WTC11 (cell line): Measurements from ENCODE around the gene SPTBN4. TPM values are rescaled to one million over a fixed set of nuclear protein-coding genes. Genes with fewer than 3 reads are reported as not detected.

ENCODE experiments used
- ATAC-seq: fragments of 200-7000 bp; cut with Tn5 transposase; 2 replicates; pipeline ENCODE4 v1.10.0; 2021; ENCODE audit warnings: mild to moderate bottlenecking, moderate library complexity
- CTCF ChIA-PET: fragments of 300-600 bp; sonication (Branson Sonifier 250); formaldehyde crosslinking; loops from one replicate; lab custom pipeline; 2021; ENCODE audit warnings: antibody characterized with exemption; lab: Charles Lee
- POLR2A ChIA-PET: fragments of 350-600 bp; sonication (Branson Sonifier 250); formaldehyde crosslinking; loops from one replicate; lab custom pipeline; 2021; ENCODE audit warnings: antibody characterized with exemption; lab: Charles Lee
- DNase-seq: peaks from one replicate; pipeline ENCODE4 v3.0.0; 2021; ENCODE audit warnings: low spot score
- H3K27ac Mint-ChIP-seq: 2 replicates; pipeline ENCODE4 v1.8.0; 2021; ENCODE audit warnings: mixed read lengths
- H3K27me3 Mint-ChIP-seq: 2 replicates; pipeline ENCODE4 v1.8.0; 2021; ENCODE audit warnings: low read depth, mild to moderate bottlenecking, moderate library complexity, mixed read lengths
- H3K36me3 Mint-ChIP-seq: 2 replicates; pipeline ENCODE4 v1.8.0; 2021; ENCODE audit warnings: mixed read lengths
- H3K4me1 Mint-ChIP-seq: 2 replicates; pipeline ENCODE4 v1.8.0; 2022; ENCODE audit warnings: mixed read lengths
- H3K4me3 Mint-ChIP-seq: 2 replicates; pipeline ENCODE4 v1.8.0; 2021; ENCODE audit warnings: mild to moderate bottlenecking, moderate library complexity, mixed read lengths
- H3K9me3 Mint-ChIP-seq: 2 replicates; pipeline ENCODE4 v1.8.0; 2021; ENCODE audit warnings: mixed read lengths
- ATF1 ChIP-seq: sonication (generic); formaldehyde crosslinking; IDR thresholded peaks from 2 replicates; pipeline ENCODE4 v1.8.1; 2023; ENCODE audit warnings: mild to moderate bottlenecking, moderate library complexity, missing genetic modification reagents
- E2F1 ChIP-seq: sonication (generic); formaldehyde crosslinking; IDR thresholded peaks from 2 replicates; pipeline ENCODE4 v1.8.0; 2022; ENCODE audit warnings: mild to moderate bottlenecking, missing genetic modification reagents
- E2F5 ChIP-seq: sonication (generic); formaldehyde crosslinking; IDR thresholded peaks from 2 replicates; pipeline ENCODE4 v1.8.1; 2022; ENCODE audit warnings: mild to moderate bottlenecking, moderate library complexity, missing genetic modification reagents
- ETV6 ChIP-seq: sonication (generic); formaldehyde crosslinking; IDR thresholded peaks from 2 replicates; pipeline ENCODE4 v1.8.1; 2022; ENCODE audit warnings: mild to moderate bottlenecking, missing genetic modification reagents
- FOXK1 ChIP-seq: sonication (generic); formaldehyde crosslinking; IDR thresholded peaks from 2 replicates; pipeline ENCODE4 v1.8.0; 2022; ENCODE audit warnings: mild to moderate bottlenecking, moderate library complexity, missing genetic modification reagents
- FOXP1 ChIP-seq: sonication (generic); formaldehyde crosslinking; IDR thresholded peaks from 2 replicates; pipeline ENCODE4 v1.8.0; 2022; ENCODE audit warnings: missing genetic modification reagents, mild to moderate bottlenecking, moderate library complexity, borderline replicate concordance
- FOXP4 ChIP-seq: sonication (generic); formaldehyde crosslinking; IDR thresholded peaks from 2 replicates; pipeline ENCODE4 v1.8.0; 2022; ENCODE audit warnings: mild to moderate bottlenecking, missing genetic modification reagents
- HMGXB4 ChIP-seq: sonication (generic); formaldehyde crosslinking; IDR thresholded peaks from 2 replicates; pipeline ENCODE4 v1.8.1; 2023; ENCODE audit warnings: mild to moderate bottlenecking, moderate library complexity, missing genetic modification reagents
- MAX ChIP-seq: sonication (generic); formaldehyde crosslinking; IDR thresholded peaks from 2 replicates; pipeline ENCODE4 v1.8.0; 2022; ENCODE audit warnings: mild to moderate bottlenecking, missing genetic modification reagents
- MLX ChIP-seq: sonication (generic); formaldehyde crosslinking; IDR thresholded peaks from 2 replicates; pipeline ENCODE4 v1.8.1; 2023; ENCODE audit warnings: mild to moderate bottlenecking, missing genetic modification reagents, moderate library complexity
- MYBL2 ChIP-seq: sonication (generic); formaldehyde crosslinking; IDR thresholded peaks from 2 replicates; pipeline ENCODE4 v1.8.1; 2023; ENCODE audit warnings: mild to moderate bottlenecking, moderate library complexity, missing genetic modification reagents
- RELA ChIP-seq: sonication (generic); formaldehyde crosslinking; IDR thresholded peaks from 2 replicates; pipeline ENCODE4 v1.8.1; 2022; ENCODE audit warnings: missing genetic modification reagents, mild to moderate bottlenecking, borderline replicate concordance
- RORB ChIP-seq: fragments of 250-450 bp; sonication (Bioruptor Pico); IDR thresholded peaks from 2 replicates; pipeline ENCODE4 v1.9.0; 2021; ENCODE audit warnings: mild to moderate bottlenecking
- SP1 ChIP-seq: sonication (generic); formaldehyde crosslinking; conservative IDR thresholded peaks from 2 replicates; pipeline ENCODE4 v1.8.1; 2022; ENCODE audit warnings: missing genetic modification reagents
- TP53 ChIP-seq: sonication (generic); formaldehyde crosslinking; IDR thresholded peaks from 2 replicates; pipeline ENCODE4 v1.8.1; 2023; ENCODE audit warnings: mild to moderate bottlenecking, missing genetic modification reagents
- ZBTB21 ChIP-seq: sonication (generic); formaldehyde crosslinking; IDR thresholded peaks from 2 replicates; pipeline ENCODE4 v1.8.1; 2023; ENCODE audit warnings: mild to moderate bottlenecking, missing genetic modification reagents, borderline replicate concordance
- ZBTB43 ChIP-seq: sonication (generic); formaldehyde crosslinking; IDR thresholded peaks from 2 replicates; pipeline ENCODE4 v1.8.1; 2023; ENCODE audit warnings: mild to moderate bottlenecking, missing genetic modification reagents
- ZNF138 ChIP-seq: sonication (generic); formaldehyde crosslinking; conservative IDR thresholded peaks from 2 replicates; pipeline ENCODE4 v1.8.1; 2022; ENCODE audit warnings: mild to moderate bottlenecking, moderate library complexity, missing genetic modification reagents
- ZNF219 ChIP-seq: sonication (generic); formaldehyde crosslinking; IDR thresholded peaks from 2 replicates; pipeline ENCODE4 v1.8.0; 2023; ENCODE audit warnings: missing genetic modification reagents, mild to moderate bottlenecking, borderline replicate concordance
- ZNF532 ChIP-seq: fragments of 250-450 bp; sonication (Bioruptor Pico); IDR thresholded peaks from 2 replicates; pipeline ENCODE4 v1.9.0; 2021; ENCODE audit warnings: mild to moderate bottlenecking, borderline replicate concordance
- total RNA-seq: library from RNA; stranded (reverse); gene quantifications from 3 replicates; pipeline ENCODE4 v1.2.3, GENCODE V29; 2021

Gene SPTBN4
- total RNA-seq, 1 experiment from 2014 or later = 2.8 TPM

GRCh38 chr19:40553885-40554857 lies 87.4 kb downstream of the SPTBN4 start:
- TF ChIP-seq RELA (CRISPR knock-in tag) = 0 out of 2 replicates have a peak, but pooled peaks have one; percentile 47
- peak; percentile 23; the same call in 1 of the 2 replicates for TF ChIP-seq SP1
- peak; percentile 91 for TF ChIP-seq TP53 (CRISPR knock-in tag)
- peak; percentile 79; the same call in 1 of the 2 replicates for TF ChIP-seq FOXP4 (CRISPR knock-in tag)
- peak; percentile 73 for TF ChIP-seq FOXK1 (CRISPR knock-in tag)
- peak; percentile 34; the same call in 1 of the 2 replicates for TF ChIP-seq ZBTB43 (CRISPR knock-in tag)
- no peak for TF ChIP-seq ATF1 (CRISPR knock-in tag)
- TF ChIP-seq MYBL2 = peak; percentile 74; the same call in 1 of the 2 replicates
- TF ChIP-seq ZNF532 (CRISPR knock-in tag) = no peak
- TF ChIP-seq ETV6 (CRISPR knock-in tag) = 0 out of 2 replicates have a peak, but pooled peaks have one; percentile 42
- no peak for TF ChIP-seq RORB (CRISPR knock-in tag)
- peak; percentile 87 for TF ChIP-seq E2F5 (CRISPR knock-in tag)
- TF ChIP-seq HMGXB4 (CRISPR knock-in tag) = peak; percentile 87
- no peak for TF ChIP-seq ZNF219 (CRISPR knock-in tag)
- TF ChIP-seq E2F1 (CRISPR knock-in tag) = 0 out of 2 replicates have a peak, but pooled peaks have one; percentile 24
- TF ChIP-seq MAX = peak; percentile 81; the same call in 1 of the 2 replicates
- TF ChIP-seq ZBTB21 (CRISPR knock-in tag) = peak; percentile 49; the same call in 1 of the 2 replicates
- TF ChIP-seq MLX (CRISPR knock-in tag) = peak; percentile 50; the same call in 1 of the 2 replicates
- TF ChIP-seq ZNF138 (CRISPR knock-in tag) = 0 out of 2 replicates have a peak, but pooled peaks have one; percentile 26
- TF ChIP-seq FOXP1 (CRISPR knock-in tag) = peak; percentile 83
- ChIA-PET CTCF (interaction anchor here (0.9 to 4.0 kb wide), 11 partner anchors 13 to 253 kb away, joined by 3 to 18 read pairs (median 5); no protein-coding TSS in a partner anchor), POLR2A (interaction anchor here (0.8 kb wide), 1 partner anchor 41 kb away, joined by 3 read pairs; no protein-coding TSS in a partner anchor)
- H3K4me1 Mint-ChIP-seq = peaks cover 13% of the 10 kb centered on the region
- H3K27me3 Mint-ChIP-seq = peaks cover 91% of the 10 kb centered on the region
- no peaks in the 10 kb centered on the region for H3K36me3 Mint-ChIP-seq
- no peak overlapping the region for H3K27ac Mint-ChIP-seq
- H3K4me3 Mint-ChIP-seq = peak overlapping the region; percentile 60
- H3K9me3 Mint-ChIP-seq = no peaks in the 10 kb centered on the region
- DNase-seq (peak; percentile 72), ATAC-seq (peak; percentile 86)
